Neuron (in vitro differentiated cells): Measurements from ENCODE around the gene DYRK2.
"Not testable (repeated sequence)": the region's sequence is repeated elsewhere in the genome, so short reads cannot be mapped to it uniquely, and the experiment has no call there.

Experiments used
- H2AFZ ChIP-seq: one replicate; pipeline ENCODE4 v1.6.1; 2013; ENCODE audit warnings: low read depth, mild to moderate bottlenecking, inconsistent platforms, low read length, moderate library complexity
- H3K27me3 ChIP-seq: one replicate; pipeline ENCODE4 v1.6.1; 2013; ENCODE audit warnings: low read length; ENCODE audit not compliant: insufficient read depth
- H3K36me3 ChIP-seq: one replicate; pipeline ENCODE4 v1.6.1; 2013; ENCODE audit warnings: low read length; ENCODE audit not compliant: insufficient read depth
- H3K4me1 ChIP-seq: one replicate; pipeline ENCODE4 v1.6.1; 2013; ENCODE audit warnings: low read length; ENCODE audit not compliant: insufficient read depth
- H3K4me3 ChIP-seq: 2 replicates; pipeline ENCODE4 v1.5.1; 2013; ENCODE audit warnings: mild to moderate bottlenecking, low read length, moderate library complexity
- H3K9me3 ChIP-seq: one replicate; pipeline ENCODE4 v1.6.1; 2013; ENCODE audit warnings: low read length

Gene DYRK2

DNA sequence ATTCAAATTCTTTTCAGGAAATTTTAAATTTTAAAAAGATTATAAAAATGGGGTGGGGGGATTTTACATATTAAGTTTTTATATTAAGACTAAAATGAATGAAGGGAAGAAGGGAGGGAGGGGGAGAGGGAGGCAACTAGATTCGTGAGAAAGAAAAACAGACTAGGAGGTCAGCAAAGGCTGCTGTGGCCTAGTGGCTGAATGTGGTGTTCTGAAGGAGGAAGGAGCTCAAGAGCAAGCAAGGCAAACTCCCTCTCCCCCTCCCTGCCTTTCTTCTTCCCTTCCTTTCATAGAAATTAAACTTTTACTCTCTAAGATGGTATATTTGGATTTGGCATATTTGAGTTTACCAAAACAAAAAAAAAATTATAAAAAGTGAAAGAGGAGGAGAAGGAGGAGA, 18.1 kb downstream of the DYRK2 start:
- H3K36me3 ChIP-seq = peaks cover 7% of the 10 kb centered on the region

GRCh38 chr12:67667276-67668073, 18.9 kb downstream of the DYRK2 start:
- Histone ChIP-seq H3K36me3 (peaks cover 7% of the 10 kb centered on the region), H2AFZ (no peak overlapping the region), H3K4me3 (no peak overlapping the region), H3K4me1 (peaks cover 5% of the 10 kb centered on the region), H3K9me3 (no peaks in the 10 kb centered on the region), H3K27me3 (no peaks in the 10 kb centered on the region)

More for the DNA sequence above, 18.1 kb downstream of the DYRK2 start:
- no peaks in the 10 kb centered on the region for H3K9me3 ChIP-seq
- H3K4me1 ChIP-seq = peaks cover 5% of the 10 kb centered on the region
- H3K27me3 ChIP-seq = no peaks in the 10 kb centered on the region
- no peak overlapping the region for H2AFZ ChIP-seq
- no peak overlapping the region for H3K4me3 ChIP-seq

DNA sequence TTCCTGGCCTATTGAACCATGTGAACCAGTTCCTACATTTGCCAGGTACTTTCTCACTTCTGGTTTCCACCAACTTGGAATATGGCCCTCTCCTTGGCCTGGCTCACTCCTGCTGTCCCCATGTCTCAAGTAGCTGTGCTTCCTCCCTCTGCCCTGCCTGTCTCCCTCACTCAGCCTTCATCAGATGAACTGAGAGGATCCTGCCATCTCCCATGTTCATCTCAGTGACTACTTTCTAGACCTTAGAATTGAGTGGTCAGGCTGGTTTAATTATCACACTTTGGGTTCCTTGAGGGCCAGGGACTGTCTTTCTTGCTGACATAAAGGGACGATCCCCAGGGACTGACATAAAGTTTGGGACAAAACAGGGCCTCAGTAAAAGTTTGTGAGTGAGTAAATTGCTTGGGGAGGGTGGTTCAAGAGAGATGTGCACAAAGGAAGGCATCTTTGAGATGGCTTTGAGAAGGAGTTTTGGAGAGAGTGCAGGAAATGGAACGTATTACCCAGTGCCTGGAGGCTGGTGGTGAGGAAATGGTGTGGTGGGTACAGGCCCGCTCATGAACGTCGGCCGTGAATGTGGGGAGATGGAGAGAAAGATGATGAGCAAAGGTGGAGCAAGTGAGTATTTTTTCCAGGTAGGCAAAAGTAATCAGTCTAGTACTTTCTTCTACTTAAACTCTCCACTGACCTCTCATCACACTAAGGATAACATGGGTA, 20.8 kb downstream of the DYRK2 start:
- Histone ChIP-seq H3K4me3 (no peak overlapping the region), H3K4me1 (peaks cover 5% of the 10 kb centered on the region), H3K9me3 (peaks cover 6% of the 10 kb centered on the region), H3K36me3 (no peaks in the 10 kb centered on the region), H3K27me3 (no peaks in the 10 kb centered on the region), H2AFZ (no peak overlapping the region)

- H3K9me3 ChIP-seq = peaks cover 11% of the 10 kb centered on the region
- no peaks in the 10 kb centered on the region for H3K27me3 ChIP-seq
- H2AFZ ChIP-seq = no peak overlapping the region
- no peak overlapping the region for H3K4me3 ChIP-seq
- H3K4me1 ChIP-seq = peaks cover 5% of the 10 kb centered on the region
- no peaks in the 10 kb centered on the region for H3K36me3 ChIP-seq
Observed at GRCh38 chr12:67669934-67670631, 21.5 kb downstream of the DYRK2 start.

DNA sequence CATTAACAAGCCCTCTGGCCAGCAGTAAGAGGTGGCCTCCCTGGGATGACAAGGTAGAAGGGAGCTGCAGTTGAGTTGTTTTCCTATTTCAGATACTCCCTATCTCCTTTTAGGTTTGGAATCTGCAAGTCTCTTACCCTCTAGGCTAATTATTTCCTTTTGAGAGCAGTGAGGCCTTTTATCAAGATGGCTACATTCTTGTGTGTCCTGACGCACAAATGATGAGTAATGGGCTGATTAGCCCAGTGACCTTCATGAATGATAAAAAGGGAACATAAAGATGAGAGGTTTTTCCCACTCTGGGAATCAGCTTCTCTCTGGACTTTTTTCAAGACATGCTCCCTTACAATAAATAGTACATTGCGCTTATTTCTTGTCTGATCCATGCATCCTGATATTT, 22.9 kb downstream of the DYRK2 start:
- H3K4me3 ChIP-seq = no peak overlapping the region
- H3K4me1 ChIP-seq = no peaks in the 10 kb centered on the region
- no peaks in the 10 kb centered on the region for H3K36me3 ChIP-seq
- no peak overlapping the region for H2AFZ ChIP-seq
- H3K27me3 ChIP-seq = no peaks in the 10 kb centered on the region
- H3K9me3 ChIP-seq = peaks cover 11% of the 10 kb centered on the region

GRCh38 chr12:67671892-67672291, 23.3 kb downstream of the DYRK2 start:
- no peak overlapping the region for H2AFZ ChIP-seq
- H3K27me3 ChIP-seq = no peaks in the 10 kb centered on the region
- no peak overlapping the region for H3K4me3 ChIP-seq
- H3K9me3 ChIP-seq = peaks cover 11% of the 10 kb centered on the region
- H3K4me1 ChIP-seq = no peaks in the 10 kb centered on the region
- no peaks in the 10 kb centered on the region for H3K36me3 ChIP-seq

GRCh38 chr12:67672507-67672906, 24.0 kb downstream of the DYRK2 start:
- H3K9me3 ChIP-seq = peaks cover 11% of the 10 kb centered on the region
- not testable (repeated sequence) for H3K4me1 ChIP-seq, H3K27me3 ChIP-seq, H3K36me3 ChIP-seq, H3K4me3 ChIP-seq, H2AFZ ChIP-seq

DNA sequence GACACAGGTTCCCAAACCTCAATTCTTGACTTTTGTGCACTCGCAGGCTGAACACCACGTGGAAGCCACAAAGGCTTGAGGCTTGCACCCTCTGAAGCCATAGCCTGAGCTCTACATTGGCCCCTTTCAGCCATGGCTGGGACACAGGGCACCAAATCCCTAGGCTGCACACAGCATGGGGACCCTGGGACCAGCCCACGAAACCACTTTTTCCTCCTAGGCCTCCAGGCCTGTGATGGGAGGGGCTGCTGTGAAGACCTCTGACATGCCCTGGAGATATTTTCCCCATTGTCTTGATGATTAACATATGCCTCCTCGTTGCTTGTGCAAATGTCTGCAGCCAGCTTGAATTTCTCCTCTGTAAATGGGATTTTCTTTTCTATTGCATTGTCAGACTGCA, 25.0 kb downstream of the DYRK2 start:
- not testable (repeated sequence) for H3K36me3 ChIP-seq, H2AFZ ChIP-seq, H3K4me3 ChIP-seq, H3K4me1 ChIP-seq, H3K27me3 ChIP-seq
- peaks cover 11% of the 10 kb centered on the region for H3K9me3 ChIP-seq

- H2AFZ ChIP-seq = no peak overlapping the region
- no peaks in the 10 kb centered on the region for H3K4me1 ChIP-seq
- H3K4me3 ChIP-seq = no peak overlapping the region
- H3K36me3 ChIP-seq = no peaks in the 10 kb centered on the region
- peaks cover 11% of the 10 kb centered on the region for H3K9me3 ChIP-seq
- H3K27me3 ChIP-seq = no peaks in the 10 kb centered on the region
Observed at GRCh38 chr12:67674417-67674816, 25.9 kb downstream of the DYRK2 start.

GRCh38 chr12:67676624-67677023, 28.1 kb downstream of the DYRK2 start:
- Histone ChIP-seq H3K27me3 (no peaks in the 10 kb centered on the region), H3K36me3 (no peaks in the 10 kb centered on the region), H2AFZ (no peak overlapping the region), H3K9me3 (peaks cover 11% of the 10 kb centered on the region), H3K4me1 (no peaks in the 10 kb centered on the region), H3K4me3 (no peak overlapping the region)

DNA sequence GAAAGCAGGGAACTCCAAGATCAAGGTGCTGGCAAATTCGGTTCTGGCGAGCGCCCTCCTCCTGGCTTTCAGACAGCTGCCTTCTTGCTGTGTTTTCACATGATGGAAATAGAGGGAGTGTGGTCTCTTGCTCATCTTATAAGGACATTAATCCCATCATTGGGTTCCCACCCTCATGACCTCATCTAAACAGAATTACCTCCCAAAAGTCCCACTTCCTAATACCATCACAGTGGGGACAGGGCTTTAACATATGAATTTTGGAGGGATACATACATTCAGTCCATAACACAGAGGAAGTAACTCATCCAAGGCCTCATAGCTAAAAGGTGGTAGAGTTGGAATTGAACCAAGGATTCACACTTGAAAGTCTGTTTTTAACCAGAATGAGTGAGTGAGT, 28.6 kb downstream of the DYRK2 start:
- Histone ChIP-seq H3K4me3 (no peak overlapping the region), H3K9me3 (peaks cover 11% of the 10 kb centered on the region), H3K27me3 (no peaks in the 10 kb centered on the region), H3K36me3 (no peaks in the 10 kb centered on the region), H2AFZ (no peak overlapping the region), H3K4me1 (no peaks in the 10 kb centered on the region)

DNA sequence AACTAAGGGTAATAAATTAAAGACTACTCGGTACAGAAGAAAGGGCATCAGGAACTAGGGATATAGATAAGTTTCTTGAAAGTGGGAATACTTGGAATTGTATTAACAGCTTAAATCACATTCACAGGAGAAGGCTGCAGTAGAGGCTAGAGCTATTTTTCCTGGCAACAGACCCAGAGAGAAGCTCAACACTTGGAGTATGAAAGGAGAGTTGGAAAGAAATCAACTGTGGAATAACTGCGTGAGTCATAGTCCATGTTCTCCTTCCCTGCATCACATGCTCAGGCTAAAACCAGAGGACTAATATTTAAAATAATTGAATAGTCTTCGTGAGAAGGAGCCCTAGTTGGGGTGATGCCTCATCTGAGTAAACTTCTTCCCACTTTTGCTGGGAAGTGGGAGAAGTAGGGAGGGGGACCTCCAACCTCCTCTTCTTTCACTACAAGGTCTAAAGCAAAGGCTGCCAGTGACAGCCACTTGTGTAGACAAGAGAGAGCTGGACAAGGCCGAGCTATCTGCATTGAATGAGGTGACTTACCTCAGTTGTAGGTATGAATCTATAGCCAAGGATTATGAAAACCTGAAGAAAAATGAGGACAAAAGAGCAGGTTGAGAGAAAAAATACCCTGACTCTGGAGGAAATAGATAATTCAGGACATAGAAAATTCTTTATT, 32.7 kb downstream of the DYRK2 start:
- no peaks in the 10 kb centered on the region for H3K4me1 ChIP-seq
- no peaks in the 10 kb centered on the region for H3K9me3 ChIP-seq
- no peak overlapping the region for H3K4me3 ChIP-seq
- H3K36me3 ChIP-seq = no peaks in the 10 kb centered on the region
- no peaks in the 10 kb centered on the region for H3K27me3 ChIP-seq
- no peak overlapping the region for H2AFZ ChIP-seq
